ENCODE results near the gene ARHGAP35.
"Not testable (repeated sequence)": the region's sequence is repeated elsewhere in the genome, so short reads cannot be mapped to it uniquely, and the experiment has no call there.

ARHGAP35 gene

GRCh38 chr19:46844067-46844489 lies 16.7 kb upstream of the ARHGAP35 start:
- no peak for DNase-seq (ENCODE audit: low read depth)

GRCh38 chr19:46845959-46846459 lies 14.8 kb upstream of the ARHGAP35 start:
- DNase-seq (ENCODE audit: low read depth), result no peak

GRCh38 chr19:46847528-46847927 lies 13.3 kb upstream of the ARHGAP35 start:
- no peak for DNase-seq (ENCODE audit: low read depth)

DNA sequence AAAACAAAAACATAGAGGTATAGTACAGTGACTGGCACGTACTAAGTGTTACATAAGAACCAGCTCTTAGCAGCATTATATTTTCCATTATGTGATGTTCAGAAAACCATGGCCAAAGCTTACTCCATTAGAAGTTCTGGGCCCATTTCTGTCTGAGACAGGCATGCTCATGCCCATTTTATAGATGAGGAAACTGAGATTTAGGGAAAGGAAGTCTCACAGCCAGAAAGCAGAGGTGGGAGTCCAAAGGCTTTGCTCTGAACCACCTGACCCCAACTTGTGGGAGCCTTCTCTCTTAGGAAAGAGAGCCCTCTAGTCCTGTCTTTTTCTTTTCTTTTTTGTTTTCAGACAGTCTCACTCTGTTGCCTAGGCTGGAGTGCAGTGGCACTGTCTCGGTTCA lies 12.4 kb upstream of the ARHGAP35 start:
- DNase-seq (ENCODE audit: low read depth), result no peak

- DNase-seq (ENCODE audit: low read depth), result no peak
Measured at GRCh38 chr19:46849610-46850009, 11.2 kb upstream of the ARHGAP35 start.

DNA sequence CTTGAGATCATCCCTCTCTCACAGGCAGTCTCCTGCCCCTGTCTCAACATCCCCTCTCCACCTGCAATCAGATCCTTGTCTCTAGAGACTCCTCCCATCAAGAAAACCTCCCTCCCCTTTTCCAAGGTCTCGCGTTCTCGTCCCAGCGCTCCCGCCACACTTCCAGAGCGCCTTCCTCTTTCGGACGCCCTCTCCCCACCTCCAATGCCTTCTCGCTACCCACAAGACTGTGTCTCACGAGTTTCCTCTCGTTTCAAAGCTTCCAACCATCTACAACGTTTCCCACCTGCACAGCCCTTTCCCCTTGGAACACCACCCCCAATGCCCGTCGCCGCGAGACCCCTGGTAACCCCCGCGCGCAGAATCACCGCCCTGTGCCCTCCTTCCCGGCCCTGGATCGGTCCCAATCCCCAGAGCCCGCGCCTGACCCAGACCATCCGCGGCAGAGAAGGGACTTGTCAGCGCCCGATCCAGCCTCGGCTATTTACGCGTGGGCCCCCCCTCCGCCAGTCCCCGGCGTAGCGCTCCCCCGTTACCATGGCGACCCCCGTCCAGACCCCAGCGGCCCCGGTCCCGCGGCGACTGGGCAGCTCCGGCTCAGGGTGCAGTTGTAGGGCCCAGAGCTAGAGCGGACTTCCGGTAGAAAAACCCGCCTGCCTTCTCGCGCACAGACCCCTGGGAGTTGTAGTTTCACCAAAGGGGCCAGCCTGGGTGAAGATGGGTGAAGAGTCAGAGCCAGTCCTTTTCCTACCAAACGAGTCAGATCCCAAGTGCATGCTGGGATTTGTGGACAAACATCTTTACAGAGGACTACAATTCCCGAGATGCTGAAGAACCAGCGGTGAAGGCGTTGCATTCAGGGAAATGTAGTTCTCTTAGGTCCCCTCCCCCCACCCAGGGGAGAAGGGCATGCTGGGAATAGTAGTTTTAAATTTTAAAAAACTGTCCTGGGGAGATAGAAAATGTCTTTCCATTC lies 10.3 kb upstream of the ARHGAP35 start, which contains the start of gene AP2S1:
Gene AP2S1, minus strand, starts transcription at position 619 of the 976 bp plus-strand sequence. Its CDS starts 80 bp downstream, at position 539.
- peak; percentile 85 for DNase-seq (ENCODE audit: low read depth)

DNA sequence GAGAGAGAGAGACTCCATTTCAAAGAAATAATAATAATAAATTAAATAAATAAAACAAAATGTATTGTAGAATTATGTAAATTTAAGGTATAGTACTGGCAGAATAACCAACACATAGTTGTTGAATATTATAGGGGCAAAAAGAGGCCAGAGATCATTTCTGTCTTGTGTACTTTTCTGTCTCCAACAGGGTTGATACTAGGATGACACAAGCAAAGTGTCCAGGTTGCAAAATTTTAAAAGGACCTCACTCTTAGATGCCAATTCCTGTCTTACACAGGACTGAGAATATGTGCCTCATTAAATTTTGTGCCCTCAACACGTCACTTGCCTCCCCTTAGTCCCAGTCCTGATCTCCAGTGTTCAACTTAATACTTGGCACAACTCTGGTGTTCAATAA lies 8.0 kb upstream of the ARHGAP35 start:
- no peak for DNase-seq (ENCODE audit: low read depth)

DNA sequence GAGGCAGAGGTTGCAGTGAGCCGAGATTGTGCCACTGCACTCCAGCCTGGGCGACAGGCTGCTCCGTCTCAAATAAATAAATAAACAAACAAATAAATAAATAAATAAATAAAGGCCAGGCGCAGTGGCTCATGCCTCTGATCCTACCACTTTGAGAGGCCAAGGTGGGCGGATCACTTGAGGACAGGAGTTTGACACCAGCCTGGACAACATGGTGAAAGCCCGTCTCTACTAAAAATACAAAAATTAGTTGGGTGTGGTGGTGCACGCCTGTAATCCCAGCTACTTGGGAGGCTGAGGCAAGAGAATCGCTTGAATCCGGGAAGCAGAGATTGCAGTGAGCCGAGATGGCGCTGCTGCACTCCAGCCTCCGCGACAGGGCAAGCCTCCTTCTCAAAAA lies 6.1 kb upstream of the ARHGAP35 start:
- not testable (repeated sequence) for DNase-seq (ENCODE audit: low read depth)

GRCh38 chr19:46856062-46857022 lies 4.5 kb upstream of the ARHGAP35 start:
- peak; percentile 87 for DNase-seq (ENCODE audit: low read depth)

- no peak for DNase-seq (ENCODE audit: low read depth)
Measured at GRCh38 chr19:46859637-46860124, 1.1 kb upstream of the ARHGAP35 start.

- peak; percentile 96 for DNase-seq (ENCODE audit: low read depth)
Measured at GRCh38 chr19:46860125-46860845, 512 bp upstream of the ARHGAP35 start.

DNA sequence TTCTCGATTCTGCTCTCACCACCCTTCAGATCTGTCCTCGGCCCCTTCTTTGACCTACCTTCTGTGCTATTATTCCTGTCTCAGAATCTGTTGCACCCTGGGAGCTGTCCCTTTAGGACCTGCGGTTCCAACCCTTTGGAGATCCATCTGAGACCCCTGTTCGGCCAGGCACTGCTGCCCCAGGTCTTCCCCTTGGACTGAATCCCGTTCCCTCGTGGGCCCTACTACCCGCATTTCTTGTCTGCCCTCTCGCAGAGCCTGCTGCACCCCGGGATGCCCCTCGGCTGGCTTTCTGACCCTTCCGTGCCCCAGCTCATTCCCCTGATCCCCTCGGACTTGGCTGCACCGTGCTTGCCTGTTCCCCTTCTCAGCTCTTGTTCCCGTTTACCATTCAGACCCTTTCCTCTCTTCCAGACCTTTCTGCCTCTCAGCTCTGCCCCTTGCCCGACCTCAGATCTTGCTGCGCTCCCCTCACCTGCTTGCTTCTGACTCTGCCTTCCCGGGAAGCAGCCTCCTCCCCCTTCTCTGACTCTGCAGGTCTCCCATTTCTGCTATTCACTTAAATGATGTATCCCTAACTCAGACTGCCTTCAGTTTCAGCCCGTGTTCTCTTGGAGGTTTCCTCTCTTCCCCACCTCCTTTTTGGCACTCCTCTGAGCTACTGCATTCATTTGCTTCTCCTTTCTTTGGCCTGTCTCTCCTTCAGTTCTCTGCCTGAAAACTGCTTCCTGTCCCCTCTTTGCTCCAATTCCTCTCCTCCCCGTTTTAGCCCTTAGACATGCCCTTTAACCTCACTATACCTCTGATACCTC lies 1.1 kb downstream of the ARHGAP35 start:
- no peak for DNase-seq (ENCODE audit: low read depth)

- no peak for DNase-seq (ENCODE audit: low read depth)
Measured at GRCh38 chr19:46862503-46862834, 1.7 kb downstream of the ARHGAP35 start.

DNA sequence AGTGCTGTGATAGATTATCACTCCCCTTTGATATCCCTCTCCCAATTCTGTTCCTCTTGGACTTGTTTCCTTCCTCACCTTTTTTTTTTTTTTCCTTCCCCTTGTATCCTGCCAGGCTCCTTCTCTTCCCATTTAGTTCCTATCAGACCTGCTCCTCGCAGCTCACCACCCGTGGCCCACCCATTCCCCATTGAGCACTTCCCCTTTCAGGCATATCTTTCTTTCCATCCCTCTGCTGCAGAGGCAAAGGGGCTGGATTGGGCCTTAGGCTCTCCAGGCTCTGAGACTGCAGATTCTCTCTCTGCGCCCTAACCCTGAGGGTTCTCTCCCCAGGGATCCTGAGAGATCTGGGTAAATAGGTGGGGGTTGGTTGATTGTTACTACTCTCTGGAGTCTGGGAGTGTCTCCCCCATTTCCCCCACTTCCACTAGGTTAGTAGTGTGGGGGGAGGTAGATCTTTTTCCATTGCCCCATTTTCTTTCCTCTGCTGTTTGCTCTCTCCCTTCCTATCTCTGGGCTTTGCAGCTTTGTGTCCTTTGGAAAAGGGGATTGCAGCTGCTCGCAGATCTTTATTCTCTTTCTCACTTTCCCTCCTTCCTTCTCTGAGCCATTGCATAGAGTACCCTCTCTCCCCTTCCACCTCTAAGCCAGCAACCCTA lies 2.3 kb downstream of the ARHGAP35 start:
- no peak for DNase-seq (ENCODE audit: low read depth)

GRCh38 chr19:46863818-46864629 lies 3.2 kb downstream of the ARHGAP35 start:
- DNase-seq (ENCODE audit: low read depth), result no peak

GRCh38 chr19:46866407-46867136 lies 5.8 kb downstream of the ARHGAP35 start:
- DNase-seq (ENCODE audit: low read depth), result no peak

- DNase-seq (ENCODE audit: low read depth), result no peak
Measured at GRCh38 chr19:46867170-46867569, 6.4 kb downstream of the ARHGAP35 start.

GRCh38 chr19:46868025-46868802 lies 7.4 kb downstream of the ARHGAP35 start:
- no peak for DNase-seq (ENCODE audit: low read depth)
